GM12892 (cell line): ENCODE data around the gene ERCC1.

Source experiments
- DNase-seq: peaks from one replicate; pipeline ENCODE4 v3.0.0; 2011; ENCODE audit not compliant: insufficient read length
- FAIRE-seq: peaks from 2 replicates; lab custom pipeline; 2011; peaks lifted over from hg19 to GRCh38; lab: Jason Lieb, UNC
- POLR2A ChIP-seq: IDR thresholded peaks from 2 replicates; pipeline ENCODE4 v1.6.1; 2011; ENCODE audit warnings: low read depth, low read length, control low read depth
- POLR2AphosphoS5 ChIP-seq: IDR thresholded peaks from 2 replicates; pipeline ENCODE4 v1.6.1; 2011; ENCODE audit warnings: low read depth, low read length, control low read depth
- TAF1 ChIP-seq: IDR thresholded peaks from 2 replicates; pipeline ENCODE4 v1.6.1; 2011; ENCODE audit warnings: low read depth, mild to moderate bottlenecking, control low read depth, low read length, borderline replicate concordance

The ERCC1 gene

DNA sequence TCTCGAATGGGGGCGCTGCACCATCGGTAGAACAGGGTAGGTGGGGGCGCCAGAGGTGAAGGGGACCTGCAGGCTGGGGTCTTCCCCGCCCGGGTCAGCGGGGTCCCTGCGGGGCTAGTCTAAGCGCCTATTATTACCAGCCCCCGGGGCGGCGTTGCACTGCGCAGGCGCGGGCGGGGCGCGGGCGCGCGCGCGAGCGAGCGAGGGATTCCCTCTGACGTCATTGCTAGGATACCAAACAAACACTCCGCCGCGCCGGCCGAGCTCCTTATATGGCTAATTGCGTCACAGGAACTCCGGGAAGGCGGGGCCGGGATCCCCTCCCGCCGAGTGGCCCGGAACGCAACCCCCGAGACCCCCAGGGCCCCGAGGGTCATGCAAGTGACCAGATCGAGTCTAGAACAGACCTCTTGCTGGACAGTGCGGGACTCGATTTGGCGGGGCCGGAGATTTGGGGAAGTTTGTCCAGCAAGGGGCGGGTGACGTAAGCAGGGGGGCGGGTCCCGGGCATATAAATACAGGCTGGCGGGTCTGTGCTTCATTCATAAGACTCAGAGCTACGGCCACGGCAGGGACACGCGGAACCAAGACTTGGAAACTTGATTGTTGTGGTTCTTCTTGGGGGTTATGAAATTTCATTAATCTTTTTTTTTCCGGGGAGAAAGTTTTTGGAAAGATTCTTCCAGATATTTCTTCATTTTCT lies 43.9 kb upstream of the ERCC1 start, which contains the start of gene FOSB:
FOSB (plus strand) TSS at position 541 of the 703 bp plus-strand sequence. CDS start 591 bp downstream, outside the sequence.
- DNase-seq (peak; percentile 82), FAIRE-seq (peak; percentile 88)
- TF ChIP-seq TAF1 (no peak), POLR2AphosphoS5 (peak; percentile 37; the same call in 1 of the 2 replicates), POLR2A (peak; percentile 75)

DNA sequence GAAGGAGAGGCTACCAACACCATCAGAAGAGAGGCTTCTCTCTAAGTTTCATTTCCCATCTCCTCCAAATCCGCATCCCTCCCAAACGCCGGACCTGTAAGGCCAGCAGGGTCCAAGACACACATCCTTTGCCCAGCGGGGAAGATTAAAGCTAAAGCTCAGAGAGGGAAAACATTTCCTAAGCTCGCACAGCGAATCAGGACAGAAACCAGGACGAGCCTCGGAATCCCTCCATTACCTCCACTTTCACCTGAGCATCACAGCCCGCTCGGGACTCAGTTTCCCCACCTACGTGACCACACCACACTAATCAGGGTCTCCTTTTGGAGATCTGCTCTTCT lies 43.4 kb upstream of the ERCC1 start:
- FAIRE-seq (no peak), DNase-seq (no peak)
- no peak for TF ChIP-seq POLR2A
- TF ChIP-seq POLR2AphosphoS5 = no peak
- TF ChIP-seq TAF1 = no peak

DNA sequence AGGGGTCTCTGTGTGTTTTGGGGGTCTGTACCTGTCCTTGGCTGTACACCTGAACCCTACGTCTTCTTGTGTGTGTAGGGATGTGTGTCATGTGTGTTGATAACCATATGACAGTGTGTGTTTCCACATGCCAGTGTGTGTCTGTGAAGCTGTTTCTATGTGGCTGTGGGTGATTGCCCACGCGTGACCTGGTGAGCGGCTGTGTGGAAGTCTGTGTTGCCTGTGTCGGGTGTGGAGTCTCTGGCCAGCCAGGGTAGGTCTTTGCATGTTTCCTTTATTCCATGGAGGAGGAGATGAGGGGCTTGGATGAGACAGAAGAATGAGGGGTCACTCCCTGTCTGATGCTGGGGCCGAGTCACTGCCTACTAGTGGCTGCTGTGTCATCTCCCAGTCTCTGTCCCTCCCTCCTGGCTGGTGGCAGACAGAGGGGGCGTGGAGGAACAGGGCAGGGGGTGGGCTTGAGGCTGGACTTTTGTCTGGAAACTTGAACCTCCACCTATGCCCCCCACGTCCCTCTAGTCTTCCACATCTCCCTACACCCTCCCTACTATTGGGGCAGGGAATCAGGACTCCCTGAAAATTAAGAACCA lies 41.2 kb upstream of the ERCC1 start:
- no peak for TF ChIP-seq TAF1
- TF ChIP-seq POLR2A = no peak
- no peak for TF ChIP-seq POLR2AphosphoS5
- FAIRE-seq (no peak), DNase-seq (no peak)

DNA sequence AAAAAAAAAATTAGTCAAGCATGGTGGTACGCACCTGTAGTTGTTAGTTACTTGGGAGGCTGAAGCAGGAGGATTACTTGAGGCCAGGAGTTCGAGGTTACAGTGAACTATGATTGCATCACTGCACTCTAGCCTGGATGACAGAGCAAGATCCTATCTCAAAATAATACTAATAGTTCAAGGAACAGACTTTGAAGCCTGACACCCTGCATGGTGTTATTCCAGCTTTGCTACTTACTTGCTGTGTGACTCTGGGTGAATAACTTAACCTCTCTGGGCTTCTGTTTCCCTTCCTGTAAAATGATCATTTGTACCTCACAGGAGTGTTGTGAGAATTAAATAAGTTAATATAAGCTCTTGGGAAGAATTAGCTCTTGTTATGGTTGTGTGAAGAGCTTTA lies 40.6 kb upstream of the ERCC1 start:
- DNase-seq = no peak
- TF ChIP-seq TAF1 (no peak), POLR2AphosphoS5 (no peak), POLR2A (no peak)
- no peak for FAIRE-seq

DNA sequence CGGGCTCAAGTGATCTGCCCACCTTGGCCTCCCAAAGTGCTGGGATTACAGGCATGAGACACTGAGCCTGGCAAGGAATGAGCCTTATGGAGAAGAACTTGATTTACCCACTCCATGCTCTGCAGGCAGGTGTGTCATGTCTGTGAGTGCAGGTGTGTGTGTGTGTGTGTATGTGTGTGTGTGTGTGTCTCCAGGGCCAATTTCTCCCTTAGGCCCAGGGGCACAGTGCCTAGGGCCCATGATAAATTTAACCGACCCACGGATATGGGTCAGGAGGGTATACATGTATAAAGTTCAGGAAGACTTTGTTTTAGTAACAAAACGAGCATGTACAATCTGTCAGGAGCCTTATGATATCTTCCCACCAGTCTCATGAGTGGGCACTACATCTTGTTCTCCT lies 39.5 kb upstream of the ERCC1 start:
- no peak for DNase-seq
- TF ChIP-seq TAF1 (no peak), POLR2A (no peak), POLR2AphosphoS5 (no peak)
- no peak for FAIRE-seq

DNA sequence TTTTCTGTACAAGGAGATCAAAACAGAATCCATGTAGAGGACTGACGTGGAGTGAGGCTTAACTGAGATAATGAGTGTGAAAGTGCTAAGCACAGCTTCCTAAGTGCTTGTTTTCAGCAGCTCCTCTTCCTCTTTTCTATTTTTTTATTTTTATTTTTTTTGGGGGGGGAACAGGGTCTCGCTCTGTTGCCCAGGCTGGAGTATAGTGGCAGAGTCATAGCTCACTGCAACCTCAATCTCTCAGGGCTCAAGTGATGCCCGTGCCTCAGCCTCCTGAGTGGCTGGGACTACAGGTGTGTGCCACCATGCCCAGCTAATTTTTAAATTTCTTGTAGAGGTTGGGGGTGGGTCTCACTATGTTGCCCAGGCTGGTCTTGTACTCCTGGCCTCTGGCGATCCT lies 38.5 kb upstream of the ERCC1 start:
- TF ChIP-seq TAF1 = no peak
- no peak for TF ChIP-seq POLR2A
- no peak for TF ChIP-seq POLR2AphosphoS5
- DNase-seq (no peak), FAIRE-seq (no peak)

DNA sequence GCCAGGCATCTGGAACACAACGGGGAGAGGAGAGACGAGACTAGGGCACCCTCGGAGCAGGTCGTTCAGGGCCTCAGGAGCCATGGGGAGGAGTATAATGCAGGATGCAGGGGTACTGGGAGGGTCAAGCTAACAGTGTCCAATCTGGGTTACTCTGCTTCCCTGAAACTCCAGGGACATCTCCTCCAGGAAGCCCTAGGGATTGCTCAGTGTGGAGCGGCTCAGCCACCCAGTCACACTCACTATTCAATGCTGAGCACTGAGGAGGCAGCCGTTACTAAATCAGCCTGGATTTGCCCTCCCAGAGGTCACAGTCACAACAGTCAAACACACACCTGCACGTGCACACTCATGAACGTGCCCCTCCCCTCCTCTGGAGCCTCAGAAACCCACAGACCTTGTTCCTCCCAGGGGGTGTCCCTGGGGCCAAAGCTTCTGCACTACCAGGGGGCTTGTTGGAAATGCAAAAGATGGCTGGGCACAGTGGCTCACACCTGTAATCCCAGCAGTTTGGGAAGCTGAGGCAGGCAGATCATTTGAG lies 37.2 kb upstream of the ERCC1 start:
- no peak for FAIRE-seq
- no peak for TF ChIP-seq TAF1
- no peak for TF ChIP-seq POLR2AphosphoS5
- no peak for TF ChIP-seq POLR2A

DNA sequence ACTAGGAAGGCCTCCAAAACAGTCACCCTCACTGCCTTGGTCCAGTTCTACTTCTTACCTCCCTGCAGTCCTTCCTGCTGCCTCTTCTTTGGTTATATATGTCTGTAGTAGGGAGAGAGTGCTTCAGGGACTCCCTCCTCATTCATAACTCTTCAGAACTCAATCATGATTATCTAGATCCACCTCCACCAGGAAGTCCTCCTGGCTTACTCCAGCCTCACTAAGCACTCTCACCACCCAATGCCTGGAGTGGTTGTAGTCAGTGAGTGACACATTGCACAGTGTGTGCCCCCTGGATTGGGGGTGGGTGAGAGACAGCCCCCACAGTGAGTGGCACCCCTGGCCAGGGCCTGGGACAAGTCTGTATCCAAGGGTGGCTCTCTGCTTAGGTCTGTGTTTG lies 34.1 kb upstream of the ERCC1 start:
- TF ChIP-seq TAF1 (no peak), POLR2AphosphoS5 (no peak)
- FAIRE-seq (no peak), DNase-seq (no peak)

More for the DNA sequence above, 37.2 kb upstream of the ERCC1 start:
- DNase-seq = no peak

DNA sequence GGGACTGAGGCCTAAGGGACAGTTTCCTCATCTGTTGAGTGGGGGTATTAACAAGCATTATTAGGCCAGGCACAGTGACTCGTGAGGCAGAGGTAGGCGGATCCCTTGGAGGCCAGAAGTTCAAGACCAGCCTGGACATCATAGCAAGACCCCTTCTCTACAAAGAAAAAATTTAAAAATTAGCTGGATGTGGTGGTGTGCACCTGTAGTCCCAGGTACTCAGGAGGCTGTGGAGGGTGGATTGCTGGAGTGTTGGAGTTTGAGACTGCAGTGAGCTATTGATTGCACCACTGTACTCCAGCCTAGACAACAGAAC lies 32.7 kb upstream of the ERCC1 start:
- FAIRE-seq (no peak), DNase-seq (no peak)
- no peak for TF ChIP-seq POLR2AphosphoS5
- no peak for TF ChIP-seq POLR2A
- no peak for TF ChIP-seq TAF1

DNA sequence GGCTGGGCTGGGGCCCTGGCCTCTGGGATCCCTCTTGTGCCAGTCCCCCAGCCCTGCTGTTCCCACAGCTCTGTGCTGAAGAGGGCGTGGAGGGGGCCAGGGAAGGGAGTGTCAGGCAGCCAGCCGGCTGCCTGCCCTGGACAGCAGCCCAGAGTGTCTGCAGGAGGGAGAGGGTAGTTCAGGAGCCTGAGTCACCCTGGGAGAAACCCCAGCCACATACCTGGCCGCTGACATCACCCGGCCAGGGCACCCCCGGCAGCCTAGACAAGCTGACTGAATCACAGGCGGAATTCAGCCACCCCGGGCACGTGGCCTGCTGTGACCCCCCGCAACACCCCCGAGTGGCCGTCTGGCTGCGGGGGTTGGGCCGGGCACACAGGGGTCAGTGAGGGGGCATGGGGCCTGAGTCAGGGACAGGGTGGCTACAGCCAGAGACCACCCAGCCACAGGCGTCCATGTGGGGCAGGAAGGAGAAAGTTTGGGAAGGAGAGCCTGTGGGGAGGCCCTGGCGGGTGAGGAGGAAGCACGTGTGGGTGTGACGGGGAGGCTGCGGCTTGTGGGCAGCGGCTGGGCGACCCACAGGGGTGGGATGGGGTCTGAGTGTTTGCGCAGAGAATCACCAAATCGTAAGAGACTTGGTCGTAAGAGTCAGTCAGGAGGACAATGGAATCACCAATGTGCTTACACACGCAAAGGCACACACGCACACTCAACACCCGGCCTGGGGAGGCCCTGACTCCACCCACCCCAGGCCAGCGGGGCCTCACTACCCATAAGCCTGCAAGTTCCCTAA lies 32.2 kb upstream of the ERCC1 start:
- peak; percentile 78 for FAIRE-seq
- TF ChIP-seq POLR2AphosphoS5 (no peak), POLR2A (no peak), TAF1 (no peak)

DNA sequence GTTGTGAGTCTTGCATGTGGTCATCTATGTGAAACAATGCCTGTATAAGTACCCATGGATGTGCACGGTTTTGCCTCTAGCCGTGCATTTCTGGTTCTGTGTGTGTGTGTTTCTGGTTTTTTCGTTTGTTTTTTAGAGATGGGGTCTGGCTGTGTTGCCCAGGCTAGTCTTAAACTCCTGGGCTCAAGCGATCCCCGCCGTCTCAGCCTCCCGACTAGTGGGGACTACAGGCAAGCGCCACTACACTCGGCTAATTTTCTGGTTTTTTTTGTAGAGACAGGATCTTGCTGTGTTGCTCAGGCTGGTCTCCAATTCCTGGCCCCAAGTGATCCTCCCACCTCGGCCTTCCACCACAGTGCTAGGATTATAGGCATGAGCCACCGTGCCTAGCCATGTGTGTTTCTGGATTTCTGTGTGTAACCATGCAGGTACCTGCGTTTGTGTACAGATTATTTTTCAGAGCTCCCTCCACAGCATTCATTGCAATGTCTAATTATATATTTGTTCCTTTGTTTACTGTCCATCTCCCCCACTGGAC lies 28.2 kb upstream of the ERCC1 start:
- FAIRE-seq (no peak), DNase-seq (no peak)
- TF ChIP-seq POLR2A (no peak), POLR2AphosphoS5 (no peak), TAF1 (no peak)

More for the DNA sequence above, 32.2 kb upstream of the ERCC1 start:
- no peak for DNase-seq
